Tibial nerve (tissue), 4 donors: Measurements from ENCODE around the gene TK2. TPM values are rescaled to one million over a fixed set of nuclear protein-coding genes. Genes with fewer than 3 reads are reported as not detected.

Source experiments
- DNase-seq, 2 donors: peaks; one replicate each; pipeline ENCODE4 v3.0.0-alpha.2; 2019; ENCODE audit warnings: low spot score in 2 of 2
- H3K27ac ChIP-seq, 4 donors: fragments of 200-600 bp; sonication (generic) in 3 of 4; one replicate each; pipeline ENCODE4 v1.5.1; 2017 to 2019; ENCODE audit warnings: mild to moderate bottlenecking in 1 of 4
- H3K27me3 ChIP-seq, 2 donors: fragments of 200-600 bp; sonication (generic) in 1 of 2; one replicate each; pipeline versions ENCODE4 v1.5.1 to v1.6.0; 2017 to 2019
- H3K36me3 ChIP-seq, 3 donors: fragments of 200-600 bp; sonication (generic); one replicate each; pipeline ENCODE4 v1.5.1; 2018 to 2019
- H3K4me1 ChIP-seq, 4 donors: fragments of 200-600 bp; sonication (generic) in 3 of 4; one replicate each; pipeline ENCODE4 v1.5.1; 2017 to 2019
- H3K4me3 ChIP-seq, 4 donors: fragments of 200-600 bp; sonication (generic) in 3 of 4; one replicate each; pipeline ENCODE4 v1.5.1; 2017 to 2019; ENCODE audit warnings: mild to moderate bottlenecking in 1 of 4, moderate library complexity in 1 of 4
- H3K9me3 ChIP-seq, 4 donors: fragments of 200-600 bp; sonication (generic) in 3 of 4; one replicate each; pipeline ENCODE4 v1.5.1; 2017 to 2019
- CTCF ChIP-seq, 5 experiments: fragments of 200-600 bp in 3 of 5; fragments of 450-650 bp in 2 of 5; sonication (generic) in 3 of 5; IDR thresholded peaks; one replicate each; pipeline ENCODE4 v1.5.1; 2016 to 2019; ENCODE audit warnings: antibody characterized with exemption in 5 of 5, mild to moderate bottlenecking in 3 of 5, moderate library complexity in 2 of 5
- EP300 ChIP-seq, 2 donors: sonication (generic); formaldehyde crosslinking; IDR thresholded peaks; one replicate each; pipeline ENCODE4 v1.6.1; 2017; ENCODE audit warnings: antibody characterized with exemption in 2 of 2, mild to moderate bottlenecking in 1 of 2
- POLR2A ChIP-seq, 2 donors: fragments of 450-650 bp; IDR thresholded peaks; one replicate each; pipeline ENCODE4 v1.6.1; 2017; ENCODE audit warnings: antibody characterized with exemption in 2 of 2, mild to moderate bottlenecking in 2 of 2, moderate library complexity in 2 of 2
- WGBS, 2 donors: methylation state at CpG; one replicate each; pipeline ENCODE4 v1.1.5; 2018; 5-methylcytosine and 5-hydroxymethylcytosine counted together
- total RNA-seq, 4 donors: library from RNA; depleted of rRNA; stranded (reverse); fragments of >200 nt; gene quantifications; one replicate each; pipeline ENCODE4 v1.1.0, GENCODE V29; 2016

The TK2 gene
- total RNA-seq, 4 donors from 2014 or later: 42.3 to 81.8 (median 64.7) TPM

GRCh38 chr16:66476328-66477027 lies 73.4 kb downstream of the TK2 start:
- Histone ChIP-seq H3K27me3 (peaks cover 0 to 13% of the 10 kb centered on the region in 2 donors), H3K36me3 (peaks cover 0 to 6% (median 0%) of the 10 kb centered on the region in 3 donors), H3K4me3 (no peak overlapping the region), H3K27ac (no peak overlapping the region), H3K9me3 (no peaks in the 10 kb centered on the region), H3K4me1 (peaks cover 0 to 11% (median 3%) of the 10 kb centered on the region in 4 donors)
- TF ChIP-seq EP300 (IDR thresholded peaks at IDR 0.05) (no peak), POLR2A (IDR thresholded peaks at IDR 0.05) (no peak)
- no peak for DNase-seq
- WGBS, 2 donors: 54 to 55% methylated on average over 7 to 8 of the region's 8 CpGs

- Histone ChIP-seq H3K27ac (no peak overlapping the region), H3K36me3 (peaks cover 0 to 13% (median 0%) of the 10 kb centered on the region in 3 donors), H3K27me3 (peaks cover 0 to 13% of the 10 kb centered on the region in 2 donors), H3K9me3 (no peaks in the 10 kb centered on the region), H3K4me1 (peaks cover 0 to 11% (median 3%) of the 10 kb centered on the region in 4 donors), H3K4me3 (no peak overlapping the region)
- TF ChIP-seq EP300 (IDR thresholded peaks at IDR 0.05): no peak
- TF ChIP-seq POLR2A (IDR thresholded peaks at IDR 0.05): no peak
- no peak for TF ChIP-seq CTCF (IDR thresholded peaks at IDR 0.05)
- no peak for DNase-seq
- WGBS, 2 donors: 85% methylated on average over 2 of the region's 2 CpGs
These were observed 74.7 kb downstream of the TK2 start for GRCh38 chr16:66475232-66475631.

DNA sequence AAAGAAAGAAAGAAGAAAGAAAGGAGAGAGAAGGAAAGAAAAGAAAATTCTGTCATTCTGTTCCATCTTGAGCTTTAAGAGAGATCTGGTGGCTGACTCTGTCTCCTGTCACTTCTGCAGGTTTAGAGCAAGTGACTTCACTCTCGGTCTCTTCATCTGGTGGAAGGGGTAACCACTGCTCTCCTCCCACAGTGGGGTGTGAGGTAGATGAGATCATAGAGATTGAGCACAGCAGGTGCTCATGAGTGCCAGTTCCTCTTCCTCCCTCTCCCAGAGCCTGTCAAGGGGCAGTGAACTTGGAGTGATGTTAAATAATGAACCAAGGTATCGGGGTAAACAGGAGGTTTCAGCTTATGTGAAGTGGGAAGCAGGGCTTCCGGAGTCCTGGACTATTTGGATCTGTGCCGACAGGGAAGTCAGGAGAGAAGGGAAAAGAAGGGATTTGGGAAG lies 75.1 kb downstream of the TK2 start:
- 27 to 31% methylated on average over 4 of the region's 4 CpGs for WGBS, 2 donors
- Histone ChIP-seq H3K4me1 (peaks cover 0 to 11% (median 3%) of the 10 kb centered on the region in 4 donors), H3K36me3 (peaks cover 0 to 14% (median 0%) of the 10 kb centered on the region in 3 donors), H3K27me3 (peaks cover 0 to 13% of the 10 kb centered on the region in 2 donors), H3K4me3 (no peak overlapping the region), H3K27ac (no peak overlapping the region), H3K9me3 (no peaks in the 10 kb centered on the region)
- DNase-seq: no peak
- no peak for TF ChIP-seq CTCF (IDR thresholded peaks at IDR 0.05)
- no peak for TF ChIP-seq POLR2A (IDR thresholded peaks at IDR 0.05)
- no peak for TF ChIP-seq EP300 (IDR thresholded peaks at IDR 0.05)

- peaks cover 0 to 22% (median 0%) of the 10 kb centered on the region in 3 donors for H3K36me3 ChIP-seq
- H3K27me3 ChIP-seq: peaks cover 0 to 13% of the 10 kb centered on the region in 2 donors
- no peaks in the 10 kb centered on the region for H3K9me3 ChIP-seq
- H3K4me3 ChIP-seq: no peak overlapping the region
- no peak for DNase-seq
- H3K27ac ChIP-seq: no peak overlapping the region
- 87 to 88% methylated on average over 4 of the region's 4 CpGs for WGBS, 2 donors
- H3K4me1 ChIP-seq: peaks cover 0 to 7% (median 3%) of the 10 kb centered on the region in 4 donors
- TF ChIP-seq POLR2A (IDR thresholded peaks at IDR 0.05) (no peak), CTCF (IDR thresholded peaks at IDR 0.05) (no peak), EP300 (IDR thresholded peaks at IDR 0.05) (no peak)
These were observed 76.0 kb downstream of the TK2 start for GRCh38 chr16:66473654-66474519.

DNA sequence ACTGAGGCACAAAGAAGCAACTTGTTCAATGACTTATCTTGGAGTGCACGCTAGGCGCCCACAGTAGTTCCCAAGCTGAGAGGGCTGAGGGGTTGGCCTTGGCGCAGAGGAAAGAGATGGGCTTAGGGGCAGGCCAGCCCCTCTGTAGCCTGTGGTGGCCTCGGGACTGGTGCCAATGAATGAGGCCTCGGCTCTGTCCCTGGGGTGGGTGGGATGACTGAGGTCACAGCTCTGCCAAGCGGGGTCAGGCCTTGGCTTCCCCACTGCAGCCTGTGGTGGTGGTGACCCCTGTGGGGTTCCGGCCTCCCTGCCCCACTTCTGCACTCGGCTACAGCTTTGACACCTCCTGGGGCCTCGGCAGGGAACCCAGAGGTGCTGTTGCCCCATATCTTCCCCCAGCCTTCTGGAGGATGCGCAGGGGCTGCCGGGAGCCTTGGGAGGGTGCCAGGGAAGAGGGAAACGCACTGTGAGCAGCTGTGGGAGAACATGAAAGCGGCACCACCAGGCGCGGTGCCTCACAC lies 76.8 kb downstream of the TK2 start:
- no peak overlapping the region for H3K4me3 ChIP-seq
- no peak for DNase-seq

More for the DNA sequence above, 76.8 kb downstream of the TK2 start:
- Histone ChIP-seq H3K9me3 (no peaks in the 10 kb centered on the region), H3K27ac (no peak overlapping the region), H3K4me1 (no peaks in the 10 kb centered on the region), H3K36me3 (peaks cover 0 to 22% (median 0%) of the 10 kb centered on the region in 3 donors), H3K27me3 (peaks cover 0 to 13% of the 10 kb centered on the region in 2 donors)
- 74 to 85% methylated on average over 15 of the region's 15 CpGs for WGBS, 2 donors
- TF ChIP-seq EP300 (IDR thresholded peaks at IDR 0.05) (no peak), POLR2A (IDR thresholded peaks at IDR 0.05) (no peak), CTCF (IDR thresholded peaks at IDR 0.05) (no peak)
